GDM1 (cell line): ENCODE data around the gene MYBPHL.

ENCODE experiments used
- DNase-seq: peaks from one replicate; lab custom pipeline; 2025; lab: John Stamatoyannopoulos, UW

Gene MYBPHL

GRCh38 chr1:109251277-109252166, 55.3 kb downstream of the MYBPHL start:
- no peak for DNase-seq

- DNase-seq: no peak
Measured at GRCh38 chr1:109250454-109251276, 56.1 kb downstream of the MYBPHL start.

- DNase-seq: no peak
Measured at GRCh38 chr1:109249654-109250401, 57.0 kb downstream of the MYBPHL start.

GRCh38 chr1:109248797-109249629, 57.8 kb downstream of the MYBPHL start, which contains the start of gene CELSR2:
Gene CELSR2, plus strand, starts transcription at chr1:109249539. Its CDS starts 541 bp downstream, at chr1:109250080.
- peak; percentile 52 for DNase-seq

GRCh38 chr1:109248444-109248796, 58.4 kb downstream of the MYBPHL start:
- no peak for DNase-seq

- DNase-seq: no peak
Measured at GRCh38 chr1:109247401-109248365, 59.1 kb downstream of the MYBPHL start.

GRCh38 chr1:109246141-109246551, 60.7 kb downstream of the MYBPHL start:
- DNase-seq: no peak

- DNase-seq: no peak
Measured at GRCh38 chr1:109243860-109244552, 62.8 kb downstream of the MYBPHL start.

- DNase-seq: no peak
Measured at GRCh38 chr1:109243221-109243620, 63.6 kb downstream of the MYBPHL start.

GRCh38 chr1:109242387-109242786, 64.4 kb downstream of the MYBPHL start:
- no peak for DNase-seq
